ENCODE data around the gene MAP3K5.

GRCh38 chr6:136757150-136757549 lies 35.1 kb downstream of the MAP3K5 start:
- no peak for TF ChIP-seq CTCF (IDR thresholded peaks at IDR 0.05)
- no peak for TF ChIP-seq POLR2AphosphoS5 (IDR thresholded peaks at IDR 0.05)
